ENCODE measurements around the gene MUL1. TPM values are rescaled to one million over a fixed set of nuclear protein-coding genes. Genes with fewer than 3 reads are reported as not detected.
A peak's percentile ranks its signal among the peaks of the same experiment; 100 is the strongest.

The MUL1 gene
- total and polyA plus RNA-seq, 9 of the 15 experiments (the other 6 are each of a cell fraction or from before 2014, with no cell fraction given), result 10.4 to 32.9 (median 19.3) TPM

DNA sequence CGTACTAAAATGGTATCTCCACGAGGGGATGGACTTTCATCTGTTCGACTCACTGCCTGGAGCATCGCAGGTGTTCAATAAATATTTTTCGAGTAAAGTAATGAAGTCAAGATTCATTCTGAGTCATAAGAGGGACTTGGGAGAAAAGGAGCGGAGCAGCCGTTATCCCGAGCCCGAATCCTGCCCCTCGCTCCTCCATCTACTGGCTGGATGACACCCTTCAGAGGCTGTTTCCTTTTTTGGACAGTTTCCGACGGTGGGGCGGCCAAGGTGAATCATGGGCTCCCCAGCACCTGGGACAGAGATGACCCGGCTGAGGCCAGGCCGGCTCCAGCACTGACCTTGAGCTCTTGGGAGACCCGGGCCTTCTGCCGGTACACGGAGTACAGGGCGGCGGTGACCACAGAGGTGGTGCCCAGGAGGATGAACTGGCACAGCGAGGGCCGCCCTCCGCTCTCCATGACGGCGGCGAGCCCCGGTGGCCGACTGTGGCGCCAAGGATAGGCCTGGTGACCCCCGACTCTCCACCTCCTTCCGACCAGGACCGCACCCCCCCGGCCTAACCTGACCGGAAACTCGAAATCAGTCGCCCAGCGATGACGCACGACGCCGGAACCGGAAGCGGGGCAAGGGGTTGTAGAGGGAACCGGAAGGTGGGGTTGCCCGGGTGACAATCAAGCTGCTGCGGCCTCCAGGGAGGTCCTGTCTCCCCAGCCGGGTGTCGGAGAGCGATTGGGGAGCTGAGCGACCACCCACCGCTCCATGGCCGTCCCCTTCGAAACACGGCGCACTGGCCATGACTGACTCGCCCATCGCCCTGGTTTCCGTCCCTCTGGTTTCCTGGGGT lies at the start of gene MUL1 (continued):
- TF ChIP-seq, protein P1, sequence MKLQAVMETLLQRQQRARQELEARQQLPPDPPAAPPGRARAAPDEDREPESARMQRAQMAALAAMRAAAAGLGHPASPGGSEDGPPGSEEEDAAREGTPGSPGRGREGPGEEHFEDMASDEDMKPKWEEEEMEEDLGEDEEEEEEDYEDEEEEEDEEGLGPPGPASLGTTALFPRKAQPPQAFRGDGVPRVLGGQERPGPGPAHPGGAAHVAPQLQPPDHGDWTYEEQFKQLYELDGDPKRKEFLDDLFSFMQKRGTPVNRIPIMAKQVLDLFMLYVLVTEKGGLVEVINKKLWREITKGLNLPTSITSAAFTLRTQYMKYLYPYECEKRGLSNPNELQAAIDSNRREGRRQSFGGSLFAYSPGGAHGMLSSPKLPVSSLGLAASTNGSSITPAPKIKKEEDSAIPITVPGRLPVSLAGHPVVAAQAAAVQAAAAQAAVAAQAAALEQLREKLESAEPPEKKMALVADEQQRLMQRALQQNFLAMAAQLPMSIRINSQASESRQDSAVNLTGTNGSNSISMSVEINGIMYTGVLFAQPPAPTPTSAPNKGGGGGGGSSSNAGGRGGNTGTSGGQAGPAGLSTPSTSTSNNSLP (IDR thresholded peaks at IDR 0.05; ENCODE audit: borderline replicate concordance, low read depth, low read length), result no peak
- TF ChIP-seq, protein P2, sequence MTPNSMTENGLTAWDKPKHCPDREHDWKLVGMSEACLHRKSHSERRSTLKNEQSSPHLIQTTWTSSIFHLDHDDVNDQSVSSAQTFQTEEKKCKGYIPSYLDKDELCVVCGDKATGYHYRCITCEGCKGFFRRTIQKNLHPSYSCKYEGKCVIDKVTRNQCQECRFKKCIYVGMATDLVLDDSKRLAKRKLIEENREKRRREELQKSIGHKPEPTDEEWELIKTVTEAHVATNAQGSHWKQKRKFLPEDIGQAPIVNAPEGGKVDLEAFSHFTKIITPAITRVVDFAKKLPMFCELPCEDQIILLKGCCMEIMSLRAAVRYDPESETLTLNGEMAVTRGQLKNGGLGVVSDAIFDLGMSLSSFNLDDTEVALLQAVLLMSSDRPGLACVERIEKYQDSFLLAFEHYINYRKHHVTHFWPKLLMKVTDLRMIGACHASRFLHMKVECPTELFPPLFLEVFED (CRISPR knock-in tag; conservative IDR thresholded peaks at IDR 0.05), result 0 out of 2 replicates have a peak, but pooled peaks have one; percentile 2
- TF ChIP-seq SMAD3 (CRISPR knock-in tag; conservative IDR thresholded peaks at IDR 0.05) (no peak), SMARCB1 (IDR thresholded peaks at IDR 0.05; ENCODE audit: insufficient read length, low read depth) (no peak), SRF (CRISPR knock-in tag; IDR thresholded peaks at IDR 0.05) (no peak; a peak in 2 of 4 replicates), ESRRB (CRISPR knock-in tag; IDR thresholded peaks at IDR 0.05; ENCODE audit: borderline replicate concordance) (no peak), ATF7 (IDR thresholded peaks at IDR 0.05) (peak; percentile 77), RNF2 (IDR thresholded peaks at IDR 0.05) (0 out of 2 replicates have a peak, but pooled peaks have one; percentile 41), FUS (optimal IDR thresholded peaks at IDR 0.05; ENCODE audit: low read depth, low read length) (no peak), CTBP1 (IDR thresholded peaks at IDR 0.05; ENCODE audit: borderline replicate concordance) (peak; percentile 63), L3MBTL2 (IDR thresholded peaks at IDR 0.05) (peak; percentile 43), TCF3 (CRISPR knock-in tag; IDR thresholded peaks at IDR 0.05) (0 out of 2 replicates have a peak, but pooled peaks have one; percentile 42), SMARCC2 (IDR thresholded peaks at IDR 0.05; ENCODE audit: low read depth) (no peak), MTA1 (IDR thresholded peaks at IDR 0.05; ENCODE audit: borderline replicate concordance) (peak; percentile 98), SRSF1 (IDR thresholded peaks at IDR 0.05; ENCODE audit: low read depth, low read length) (peak; percentile 68; the same call in 1 of the 2 replicates), GATAD2A (IDR thresholded peaks at IDR 0.05) (no peak; the same call in 1 of the 2 replicates), CREM (IDR thresholded peaks at IDR 0.05; ENCODE audit: low read depth) (peak; percentile 99)
- TF ChIP-seq, protein P3, sequence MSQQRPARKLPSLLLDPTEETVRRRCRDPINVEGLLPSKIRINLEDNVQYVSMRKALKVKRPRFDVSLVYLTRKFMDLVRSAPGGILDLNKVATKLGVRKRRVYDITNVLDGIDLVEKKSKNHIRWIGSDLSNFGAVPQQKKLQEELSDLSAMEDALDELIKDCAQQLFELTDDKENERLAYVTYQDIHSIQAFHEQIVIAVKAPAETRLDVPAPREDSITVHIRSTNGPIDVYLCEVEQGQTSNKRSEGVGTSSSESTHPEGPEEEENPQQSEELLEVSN (IDR thresholded peaks at IDR 0.05; ENCODE audit: borderline replicate concordance in 1 of 2, extremely low read depth in 1 of 2, insufficient read depth in 1 of 2, insufficient read length in 1 of 2, low read depth in 1 of 2, low read length in 1 of 2, poor library complexity in 1 of 2, severe bottlenecking in 1 of 2), result peak; percentile 33 to 34
- TF ChIP-seq, protein P4, sequence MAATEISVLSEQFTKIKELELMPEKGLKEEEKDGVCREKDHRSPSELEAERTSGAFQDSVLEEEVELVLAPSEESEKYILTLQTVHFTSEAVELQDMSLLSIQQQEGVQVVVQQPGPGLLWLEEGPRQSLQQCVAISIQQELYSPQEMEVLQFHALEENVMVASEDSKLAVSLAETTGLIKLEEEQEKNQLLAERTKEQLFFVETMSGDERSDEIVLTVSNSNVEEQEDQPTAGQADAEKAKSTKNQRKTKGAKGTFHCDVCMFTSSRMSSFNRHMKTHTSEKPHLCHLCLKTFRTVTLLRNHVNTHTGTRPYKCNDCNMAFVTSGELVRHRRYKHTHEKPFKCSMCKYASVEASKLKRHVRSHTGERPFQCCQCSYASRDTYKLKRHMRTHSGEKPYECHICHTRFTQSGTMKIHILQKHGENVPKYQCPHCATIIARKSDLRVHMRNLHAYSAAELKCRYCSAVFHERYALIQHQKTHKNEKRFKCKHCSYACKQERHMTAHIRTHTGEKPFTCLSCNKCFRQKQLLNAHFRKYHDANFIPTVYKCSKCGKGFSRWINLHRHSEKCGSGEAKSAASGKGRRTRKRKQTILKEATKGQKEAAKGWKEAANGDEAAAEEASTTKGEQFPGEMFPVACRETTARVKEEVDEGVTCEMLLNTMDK (IDR thresholded peaks at IDR 0.05; ENCODE audit: borderline replicate concordance, insufficient read depth, low read depth, low read length, poor library complexity, severe bottlenecking), result no peak
